Esophagus squamous epithelium (tissue), 5 donors: Measurements from ENCODE around the gene SDF4. TPM values are rescaled to one million over a fixed set of nuclear protein-coding genes. Genes with fewer than 3 reads are reported as not detected.

Source experiments
- DNase-seq: peaks from one replicate; lab custom pipeline; 2025; lab: John Stamatoyannopoulos, UW
- H3K27ac ChIP-seq, 4 donors: fragments of 200-600 bp; sonication (generic); one replicate each; pipeline ENCODE4 v1.5.1; 2016 to 2019; ENCODE audit warnings: mild to moderate bottlenecking in 1 of 4
- H3K27me3 ChIP-seq, 4 donors: fragments of 200-600 bp; sonication (generic); 1 replicate in 3 of 4; 2 replicates in 1 of 4; pipeline versions ENCODE4 v1.5.1 to v1.6.0; 2017 to 2021; ENCODE audit warnings: antibody characterized with exemption in 1 of 4
- H3K36me3 ChIP-seq, 3 donors: fragments of 200-600 bp; sonication (generic); one replicate each; pipeline ENCODE4 v1.5.1; 2016 to 2019
- H3K4me1 ChIP-seq, 3 donors: fragments of 200-600 bp; sonication (generic); one replicate each; pipeline ENCODE4 v1.5.1; 2017 to 2019
- H3K4me3 ChIP-seq, 4 donors: fragments of 200-600 bp; sonication (generic); 1 replicate in 3 of 4; 2 replicates in 1 of 4; pipeline ENCODE4 v1.5.1; 2016 to 2019; ENCODE audit warnings: mild to moderate bottlenecking in 2 of 4, moderate library complexity in 1 of 4
- H3K9me3 ChIP-seq, 3 donors: fragments of 200-600 bp; sonication (generic); one replicate each; pipeline ENCODE4 v1.5.1; 2016 to 2019
- CTCF ChIP-seq, 6 experiments: fragments of 450-650 bp in 4 of 6; fragments of 200-600 bp in 2 of 6; sonication (generic) in 2 of 6; IDR thresholded peaks; one replicate each; pipeline ENCODE4 v1.5.1; 2016 to 2019; ENCODE audit warnings: antibody characterized with exemption in 6 of 6, mild to moderate bottlenecking in 4 of 6, moderate library complexity in 4 of 6
- POLR2A ChIP-seq, 4 donors: fragments of 450-650 bp; IDR thresholded peaks; one replicate each; pipeline ENCODE4 v1.6.1; 2017; ENCODE audit warnings: antibody characterized with exemption in 4 of 4, mild to moderate bottlenecking in 4 of 4, moderate library complexity in 3 of 4
- WGBS, 2 donors: methylation state at CpG; one replicate each; pipeline ENCODE4 v1.1.5; 2018; 5-methylcytosine and 5-hydroxymethylcytosine counted together
- intact Hi-C: fragments of 100-400 bp; cut with DNase I; formaldehyde crosslinking; loops from one replicate; pipeline ENCODE4 v1.15.0; 2022
- total RNA-seq, 4 donors: library from RNA; depleted of rRNA; stranded (reverse); fragments of >200 nt; gene quantifications; one replicate each; pipeline ENCODE4 v1.1.0, GENCODE V29; 2016
- donor health status: DM: yes; HTN: yes; CAD: no.

SDF4 gene
- total RNA-seq, 4 donors from 2014 or later: 65.0 to 75.4 (median 67.6) TPM

- Histone ChIP-seq H3K27ac (no peak overlapping the region), H3K36me3 (no peaks in the 10 kb centered on the region), H3K9me3 (no peaks in the 10 kb centered on the region), H3K4me3 (no peak overlapping the region), H3K27me3 (peaks cover 0 to 75% (median 19%) of the 10 kb centered on the region in 4 donors), H3K4me1 (peaks cover 13 to 55% (median 32%) of the 10 kb centered on the region in 3 donors)
- no peak for DNase-seq
- WGBS, 2 donors: 70% methylated on average over 2 of the region's 26 CpGs; no CpG with 5 or more reads in 1 of the 2 donors
- TF ChIP-seq POLR2A (IDR thresholded peaks at IDR 0.05) (no peak), CTCF (IDR thresholded peaks at IDR 0.05) (no peak)
- intact Hi-C loops: loop anchor here (10.0 kb wide), 1 partner anchor 117 kb away; no protein-coding TSS in a partner anchor
Observed at GRCh38 chr1:1241588-1242219, 9.9 kb upstream of the SDF4 start.

- peaks cover 0 to 72% (median 16%) of the 10 kb centered on the region in 4 donors for H3K27me3 ChIP-seq
- 47 to 66% methylated on average over 3 to 4 of the region's 23 CpGs for WGBS, 2 donors
- no peaks in the 10 kb centered on the region for H3K9me3 ChIP-seq
- H3K4me3 ChIP-seq: peak overlapping the region in 1 of 4 donors; percentile 9
- H3K27ac ChIP-seq: no peak overlapping the region
- H3K36me3 ChIP-seq: no peaks in the 10 kb centered on the region
- no peak for DNase-seq
- no peak for TF ChIP-seq POLR2A (IDR thresholded peaks at IDR 0.05)
- no peak for TF ChIP-seq CTCF (IDR thresholded peaks at IDR 0.05)
- intact Hi-C loops: loop anchor here (10.0 kb wide), 1 partner anchor 116 kb away; no protein-coding TSS in a partner anchor
- H3K4me1 ChIP-seq: peaks cover 7 to 50% (median 32%) of the 10 kb centered on the region in 3 donors
Observed at GRCh38 chr1:1240822-1241587, 9.2 kb upstream of the SDF4 start.

- Histone ChIP-seq H3K27me3 (peaks cover 0 to 65% (median 12%) of the 10 kb centered on the region in 4 donors), H3K27ac (no peak overlapping the region), H3K9me3 (no peaks in the 10 kb centered on the region), H3K4me3 (peak overlapping the region in 1 of 4 donors; percentile 9), H3K4me1 (peaks cover 7 to 47% (median 32%) of the 10 kb centered on the region in 3 donors), H3K36me3 (peaks cover 0 to 2% (median 0%) of the 10 kb centered on the region in 3 donors)
- no CpG with 5 or more reads among the region's 11 CpGs for WGBS, 2 donors
- no peak for TF ChIP-seq POLR2A (IDR thresholded peaks at IDR 0.05)
- TF ChIP-seq CTCF (IDR thresholded peaks at IDR 0.05): no peak
- intact Hi-C loops: loop anchor here (10.0 kb wide), 1 partner anchor 116 kb away; no protein-coding TSS in a partner anchor
- no peak for DNase-seq
Observed at GRCh38 chr1:1240348-1240732, 8.5 kb upstream of the SDF4 start.

- Histone ChIP-seq H3K27me3 (peaks cover 0 to 62% (median 11%) of the 10 kb centered on the region in 4 donors), H3K4me1 (peaks cover 7 to 47% (median 32%) of the 10 kb centered on the region in 3 donors), H3K27ac (no peak overlapping the region), H3K9me3 (no peaks in the 10 kb centered on the region), H3K36me3 (peaks cover 0 to 8% (median 0%) of the 10 kb centered on the region in 3 donors), H3K4me3 (no peak overlapping the region)
- 36 to 60% methylated on average over 4 to 5 of the region's 30 CpGs for WGBS, 2 donors
- no peak for DNase-seq
- TF ChIP-seq POLR2A (IDR thresholded peaks at IDR 0.05) (no peak), CTCF (IDR thresholded peaks at IDR 0.05) (no peak)
- intact Hi-C loops: loop anchor here (10.0 kb wide), 1 partner anchor 115 kb away; no protein-coding TSS in a partner anchor
Observed at GRCh38 chr1:1239614-1240347, 8.0 kb upstream of the SDF4 start.
